ENCODE data around the gene DUS4L. TPM values are rescaled to one million over a fixed set of nuclear protein-coding genes. Genes with fewer than 3 reads are reported as not detected.

DUS4L gene
- total RNA-seq, 4 donors from 2014 or later, result 14.6 to 16.9 (median 16.1) TPM

DNA sequence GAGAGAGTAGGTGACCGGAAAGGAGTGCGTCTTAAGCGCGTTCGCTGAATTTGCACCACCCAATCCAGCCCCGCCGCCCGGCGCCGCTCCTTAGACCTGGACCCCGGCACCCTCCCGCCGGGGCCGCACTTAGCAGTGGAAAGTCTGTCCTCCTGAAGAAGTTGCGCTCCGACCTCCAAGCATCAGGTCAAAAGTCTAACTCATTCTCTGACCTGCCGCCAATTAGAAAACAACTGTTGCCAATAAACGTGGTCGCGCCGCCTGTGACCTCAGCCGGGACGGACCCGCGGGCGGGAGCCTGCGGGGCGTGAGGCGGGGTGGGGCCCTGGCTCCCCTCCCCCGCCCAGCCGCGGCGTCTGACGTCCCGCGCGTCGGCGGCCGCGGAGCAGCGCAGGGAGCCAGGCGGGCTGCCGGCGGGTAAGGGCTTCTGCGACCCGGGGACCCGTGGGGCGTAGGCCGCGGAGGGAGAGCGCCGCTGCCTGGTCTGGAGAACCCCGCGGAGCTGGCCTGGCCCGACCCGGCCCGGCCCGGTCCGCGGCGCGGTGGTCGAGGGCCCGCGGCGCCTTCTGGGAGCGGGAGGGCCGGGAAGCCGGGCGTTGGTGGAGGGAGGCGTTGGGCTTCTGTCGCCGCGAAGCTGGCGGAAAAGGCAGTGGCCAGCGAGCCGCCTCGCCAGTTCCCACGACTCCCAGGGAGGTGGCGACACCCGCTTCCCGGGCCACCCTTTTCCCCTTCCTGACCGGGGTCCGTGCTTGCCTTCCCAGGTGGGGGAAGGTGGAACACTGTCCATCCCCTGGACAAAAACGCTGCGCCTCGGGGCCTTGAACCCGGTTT is 16.3 kb downstream of the DUS4L start, which contains the start of gene BCAP29:
Gene BCAP29, plus strand, starts transcription at position 362 of the 831 bp plus-strand sequence. CDS start 527 bp downstream, outside the sequence.
- TF ChIP-seq POLR2A (IDR thresholded peaks at IDR 0.05), result peak; percentile 86 to 95
- TF ChIP-seq, protein P1, sequence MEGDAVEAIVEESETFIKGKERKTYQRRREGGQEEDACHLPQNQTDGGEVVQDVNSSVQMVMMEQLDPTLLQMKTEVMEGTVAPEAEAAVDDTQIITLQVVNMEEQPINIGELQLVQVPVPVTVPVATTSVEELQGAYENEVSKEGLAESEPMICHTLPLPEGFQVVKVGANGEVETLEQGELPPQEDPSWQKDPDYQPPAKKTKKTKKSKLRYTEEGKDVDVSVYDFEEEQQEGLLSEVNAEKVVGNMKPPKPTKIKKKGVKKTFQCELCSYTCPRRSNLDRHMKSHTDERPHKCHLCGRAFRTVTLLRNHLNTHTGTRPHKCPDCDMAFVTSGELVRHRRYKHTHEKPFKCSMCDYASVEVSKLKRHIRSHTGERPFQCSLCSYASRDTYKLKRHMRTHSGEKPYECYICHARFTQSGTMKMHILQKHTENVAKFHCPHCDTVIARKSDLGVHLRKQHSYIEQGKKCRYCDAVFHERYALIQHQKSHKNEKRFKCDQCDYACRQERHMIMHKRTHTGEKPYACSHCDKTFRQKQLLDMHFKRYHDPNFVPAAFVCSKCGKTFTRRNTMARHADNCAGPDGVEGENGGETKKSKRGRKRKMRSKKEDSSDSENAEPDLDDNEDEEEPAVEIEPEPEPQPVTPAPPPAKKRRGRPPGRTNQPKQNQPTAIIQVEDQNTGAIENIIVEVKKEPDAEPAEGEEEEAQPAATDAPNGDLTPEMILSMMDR (IDR thresholded peaks at IDR 0.05), result peak in 3 of 6 experiments; percentile 26 to 42 (median 34)
- no peaks in the 10 kb centered on the region for H3K27me3 ChIP-seq
- peaks cover 7 to 9% of the 10 kb centered on the region in 2 donors for H3K36me3 ChIP-seq
- H3K4me1 ChIP-seq, result peaks cover 10 to 15% of the 10 kb centered on the region in 2 donors
- intact Hi-C loops (cut with DNase I), result loop anchor here (10.0 kb wide), 1 partner anchor 145 kb away; no protein-coding TSS in a partner anchor
- peak; percentile 79 to 82 for DNase-seq
- H3K27ac ChIP-seq, result peak within 1 kb of the TSS; percentile 95 to 98 (median 97)
- peak within 1 kb of the TSS; percentile 70 to 100 (median 79) for H3K4me3 ChIP-seq (replicated peaks in 1 of 3)
- no peaks in the 10 kb centered on the region for H3K9me3 ChIP-seq
- WGBS, 2 donors, result 0% methylated on average over 26 to 36 of the region's 89 CpGs

DNA sequence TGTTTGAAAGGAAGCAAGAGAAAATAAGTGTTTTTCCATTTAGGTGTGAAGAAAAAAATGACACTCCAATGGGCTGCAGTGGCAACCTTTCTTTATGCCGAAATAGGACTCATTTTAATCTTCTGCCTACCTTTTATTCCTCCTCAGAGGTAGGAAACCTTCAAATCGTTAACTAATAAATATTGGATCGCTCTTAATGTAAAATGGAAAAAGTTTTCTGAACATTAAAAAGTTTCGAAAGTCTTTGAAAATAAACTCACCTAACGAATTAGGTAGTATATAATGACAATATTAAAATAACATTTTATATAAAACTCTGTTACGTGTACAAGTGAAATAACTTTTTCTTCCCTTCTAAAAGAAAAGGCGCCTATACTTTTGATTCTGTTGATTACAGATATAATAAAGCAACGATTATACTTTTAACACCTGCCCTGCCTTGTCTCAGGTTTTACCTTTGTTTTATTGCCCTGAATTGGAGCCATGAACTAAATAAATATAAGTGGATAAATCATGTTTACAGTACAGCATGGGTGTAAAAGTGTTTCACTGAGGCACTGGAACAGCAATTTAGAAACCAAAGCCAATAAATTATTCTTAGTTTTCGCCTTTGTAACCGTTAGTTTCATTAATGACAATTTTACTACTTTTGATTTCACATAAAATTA is 17.1 kb downstream of the DUS4L start:
- no peaks in the 10 kb centered on the region for H3K27me3 ChIP-seq
- no peaks in the 10 kb centered on the region for H3K9me3 ChIP-seq
- H3K4me1 ChIP-seq, result peaks cover 10 to 15% of the 10 kb centered on the region in 2 donors
- TF ChIP-seq, protein P1 (IDR thresholded peaks at IDR 0.05), result no peak
- no peak for TF ChIP-seq POLR2A (IDR thresholded peaks at IDR 0.05)
- H3K4me3 ChIP-seq (replicated peaks in 1 of 3), result peak overlapping the region; percentile 70 to 100 (median 79)
- 37 to 39% methylated on average over 10 of the region's 10 CpGs for WGBS, 2 donors
- intact Hi-C loops (cut with DNase I), result no loop called here
- H3K27ac ChIP-seq, result peak overlapping the region; percentile 95 to 98 (median 97)
- DNase-seq, result no peak
- peaks cover 12% of the 10 kb centered on the region in 2 donors for H3K36me3 ChIP-seq

DNA sequence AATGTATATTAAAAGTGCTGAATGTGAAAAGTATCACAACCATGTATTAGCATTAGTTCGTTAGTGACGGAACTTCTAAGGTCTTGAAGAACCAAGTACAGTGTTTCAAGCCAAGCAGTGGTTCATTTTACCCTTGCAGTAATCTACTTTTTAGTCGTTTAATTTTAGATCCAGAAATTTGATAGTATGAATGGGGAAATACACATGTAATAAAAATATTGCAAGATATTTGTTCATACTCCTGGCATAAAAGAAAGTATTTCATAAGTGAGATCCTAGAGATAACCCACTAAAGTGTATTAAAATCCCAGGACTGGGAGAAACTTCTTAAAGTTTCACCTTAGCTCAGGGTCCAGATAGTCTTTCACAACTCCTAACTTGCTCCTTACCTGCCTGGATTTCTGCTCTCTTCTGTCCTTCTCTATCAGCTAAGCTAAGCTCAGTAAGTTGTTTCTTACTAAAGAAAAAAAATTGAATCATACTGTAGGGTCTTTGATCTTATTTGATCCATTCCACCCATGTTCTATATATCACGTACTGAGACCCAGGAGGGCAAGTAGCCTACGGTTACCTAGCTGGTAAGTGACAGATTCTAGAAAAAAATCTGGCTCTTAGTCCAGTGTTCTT is 17.7 kb downstream of the DUS4L start:
- TF ChIP-seq POLR2A (IDR thresholded peaks at IDR 0.05), result peak in 1 of 2 donors; percentile 25
- TF ChIP-seq, protein P1 (IDR thresholded peaks at IDR 0.05), result no peak
- intact Hi-C loops (cut with DNase I), result no loop called here
- no peaks in the 10 kb centered on the region for H3K27me3 ChIP-seq
- H3K36me3 ChIP-seq, result peaks cover 12% of the 10 kb centered on the region in 2 donors
- no peak for DNase-seq
- peaks cover 16 to 20% of the 10 kb centered on the region in 2 donors for H3K4me1 ChIP-seq
- peak overlapping the region in 2 of 3 donors; percentile 79 to 100 for H3K4me3 ChIP-seq (replicated peaks in 1 of 3)
- peak overlapping the region; percentile 95 to 98 (median 97) for H3K27ac ChIP-seq
- no peaks in the 10 kb centered on the region for H3K9me3 ChIP-seq
- WGBS, 2 donors, result 35 to 43% methylated on average over 5 of the region's 5 CpGs

DNA sequence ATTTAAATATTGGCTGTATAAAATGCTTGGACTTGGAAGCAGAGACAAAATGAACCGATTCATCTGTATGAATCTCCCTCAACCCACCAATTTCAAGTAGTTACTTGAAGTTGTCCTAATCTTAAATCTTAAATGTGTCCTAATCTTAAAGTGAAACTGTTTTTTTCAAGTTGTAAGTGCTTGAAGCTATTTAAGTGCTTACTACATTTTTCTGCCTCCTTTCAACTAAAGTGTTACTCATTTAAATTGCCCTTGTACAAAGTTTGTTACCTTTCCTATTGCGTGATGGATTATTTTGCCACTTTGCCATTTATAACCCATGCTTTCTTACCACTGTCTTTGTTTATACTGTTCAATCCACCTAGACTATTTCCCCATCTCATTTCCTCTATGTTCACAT is 19.1 kb downstream of the DUS4L start:
- peak overlapping the region; percentile 49 to 98 (median 54) for H3K27ac ChIP-seq
- DNase-seq, result no peak

More for the DNA sequence above, 19.1 kb downstream of the DUS4L start:
- TF ChIP-seq, protein P1 (IDR thresholded peaks at IDR 0.05), result no peak
- no peak for TF ChIP-seq POLR2A (IDR thresholded peaks at IDR 0.05)
- WGBS, 2 donors, result 55 to 70% methylated on average over 2 of the region's 2 CpGs
- H3K4me3 ChIP-seq (replicated peaks in 1 of 3), result peak overlapping the region in 1 of 3 donors; percentile 5
- H3K4me1 ChIP-seq, result peaks cover 25 to 32% of the 10 kb centered on the region in 2 donors
- intact Hi-C loops (cut with DNase I), result no loop called here
- no peaks in the 10 kb centered on the region for H3K9me3 ChIP-seq
- H3K27me3 ChIP-seq, result no peaks in the 10 kb centered on the region
- peaks cover 12% of the 10 kb centered on the region in 2 donors for H3K36me3 ChIP-seq

All from thyroid gland (tissue), 4 donors.